ENCODE data around the gene PTK6. TPM values are rescaled to one million over a fixed set of nuclear protein-coding genes. Genes with fewer than 3 reads are reported as not detected.

PTK6 gene
- total and polyA plus RNA-seq, 2 of the 13 experiments (the other 11 are each of a cell fraction or from before 2014, with no cell fraction given) = 0.08 TPM; not detected in 1

DNA sequence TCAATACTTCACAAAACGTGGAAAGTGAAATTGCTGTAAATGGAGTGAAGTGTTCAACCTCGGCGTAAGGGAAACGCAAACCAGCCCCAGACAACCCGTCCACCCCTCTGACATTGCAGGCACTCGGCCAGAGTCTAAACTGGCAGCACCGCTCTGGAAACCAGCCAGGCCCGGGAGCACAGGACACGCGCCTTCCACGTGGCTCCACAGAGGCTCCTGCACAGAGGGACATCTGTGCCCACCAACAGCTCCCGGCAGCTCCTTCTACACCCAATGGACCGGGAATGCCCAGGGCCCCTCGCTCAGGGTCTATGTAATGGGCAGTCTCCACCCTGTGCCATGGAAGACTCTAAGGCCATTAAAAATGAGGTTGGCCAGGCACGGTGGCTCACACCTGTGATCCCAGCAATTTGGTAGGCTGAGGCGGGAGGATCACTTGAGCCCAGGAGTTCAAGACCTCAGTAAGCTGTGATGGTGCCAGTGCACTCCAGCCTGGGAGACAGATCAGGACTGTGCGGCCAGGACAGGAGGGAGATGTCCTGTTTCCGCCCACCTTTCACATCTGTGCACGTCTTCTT, 40.2 kb upstream of the PTK6 start (continued):
- TF ChIP-seq NFAT5 (CRISPR knock-in tag; IDR thresholded peaks at IDR 0.05) = no peak
- no peak for TF ChIP-seq ZNF512 (CRISPR knock-in tag; IDR thresholded peaks at IDR 0.05)
- no peak for TF ChIP-seq ZNF20 (CRISPR knock-in tag; IDR thresholded peaks at IDR 0.05)
- TF ChIP-seq ZNF251 (CRISPR knock-in tag; IDR thresholded peaks at IDR 0.05) = no peak
- no peak for TF ChIP-seq ZNF207 (IDR thresholded peaks at IDR 0.05; ENCODE audit: borderline replicate concordance)
- peak; percentile 57; the same call in 1 of the 2 replicates for TF ChIP-seq E2F2 (CRISPR knock-in tag; IDR thresholded peaks at IDR 0.05; ENCODE audit: borderline replicate concordance)
- peak; percentile 39; the same call in 1 of the 2 replicates for TF ChIP-seq ZNF333 (CRISPR knock-in tag; IDR thresholded peaks at IDR 0.05; ENCODE audit: borderline replicate concordance)
- TF ChIP-seq TRAFD1 (CRISPR knock-in tag; IDR thresholded peaks at IDR 0.05; ENCODE audit: borderline replicate concordance) = no peak
- TF ChIP-seq SAFB2 (CRISPR knock-in tag; IDR thresholded peaks at IDR 0.05; ENCODE audit: borderline replicate concordance, low read depth) = no peak
- TF ChIP-seq, protein P1, sequence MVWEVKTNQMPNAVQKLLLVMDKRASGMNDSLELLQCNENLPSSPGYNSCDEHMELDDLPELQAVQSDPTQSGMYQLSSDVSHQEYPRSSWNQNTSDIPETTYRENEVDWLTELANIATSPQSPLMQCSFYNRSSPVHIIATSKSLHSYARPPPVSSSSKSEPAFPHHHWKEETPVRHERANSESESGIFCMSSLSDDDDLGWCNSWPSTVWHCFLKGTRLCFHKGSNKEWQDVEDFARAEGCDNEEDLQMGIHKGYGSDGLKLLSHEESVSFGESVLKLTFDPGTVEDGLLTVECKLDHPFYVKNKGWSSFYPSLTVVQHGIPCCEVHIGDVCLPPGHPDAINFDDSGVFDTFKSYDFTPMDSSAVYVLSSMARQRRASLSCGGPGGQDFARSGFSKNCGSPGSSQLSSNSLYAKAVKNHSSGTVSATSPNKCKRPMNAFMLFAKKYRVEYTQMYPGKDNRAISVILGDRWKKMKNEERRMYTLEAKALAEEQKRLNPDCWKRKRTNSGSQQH (CRISPR knock-in tag; IDR thresholded peaks at IDR 0.05; ENCODE audit: low read depth) = peak; percentile 60; the same call in 1 of the 2 replicates
- TF ChIP-seq ZNF547 (CRISPR knock-in tag; IDR thresholded peaks at IDR 0.05) = no peak
- no peak for TF ChIP-seq ZNF484 (CRISPR knock-in tag; IDR thresholded peaks at IDR 0.05; ENCODE audit: borderline replicate concordance, low read depth)
- TF ChIP-seq MXI1 (IDR thresholded peaks at IDR 0.05; ENCODE audit: borderline replicate concordance, low read depth, low read length) = peak; percentile 57; the same call in 1 of the 3 replicates
- no peak for TF ChIP-seq ZNF354B (CRISPR knock-in tag; IDR thresholded peaks at IDR 0.05)
- TF ChIP-seq JUN (CRISPR knock-in tag; IDR thresholded peaks at IDR 0.05) = no peak
- no peak for TF ChIP-seq ZFP1 (CRISPR knock-in tag; IDR thresholded peaks at IDR 0.05)
- no peak for TF ChIP-seq TOE1 (CRISPR knock-in tag; IDR thresholded peaks at IDR 0.05)
- TF ChIP-seq MAFK (conservative IDR thresholded peaks at IDR 0.05 in 1 of 2, IDR thresholded peaks at IDR 0.05 in 1 of 2; ENCODE audit: low read length in 2 of 2) = no peak

Data from HepG2 (cell line).